Upper lobe of right lung (tissue), 1 donor: Measurements from ENCODE around the gene KCNQ5. TPM values are rescaled to one million over a fixed set of nuclear protein-coding genes. Genes with fewer than 3 reads are reported as not detected.

ENCODE experiments used
- ATAC-seq: fragments of 200-7000 bp; cut with Tn5 transposase; one replicate; pipeline ENCODE4 v1.9.1; 2020; ENCODE audit warnings: mild to moderate bottlenecking, moderate library complexity
- DNase-seq: peaks from one replicate; pipeline ENCODE4 v3.0.0-alpha.2; 2020
- H3K27ac ChIP-seq: fragments of 200-600 bp; one replicate; pipeline ENCODE4 v1.8.0; 2022
- H3K27me3 ChIP-seq: fragments of 200-600 bp; one replicate; pipeline ENCODE4 v1.8.0; 2022; ENCODE audit warnings: mild to moderate bottlenecking
- H3K36me3 ChIP-seq: fragments of 200-600 bp; one replicate; pipeline ENCODE4 v1.8.0; 2022
- H3K4me1 ChIP-seq: fragments of 200-600 bp; one replicate; pipeline ENCODE4 v1.8.0; 2022
- H3K4me3 ChIP-seq: fragments of 200-600 bp; one replicate; pipeline ENCODE4 v1.8.0; 2022; ENCODE audit warnings: mild to moderate bottlenecking
- H3K9me3 ChIP-seq: fragments of 200-600 bp; one replicate; pipeline ENCODE4 v1.8.0; 2022
- CTCF ChIP-seq: fragments of 200-600 bp; IDR thresholded peaks from one replicate; pipeline ENCODE4 v1.8.0; 2022; ENCODE audit warnings: antibody characterized with exemption
- intact Hi-C: fragments of 100-400 bp; cut with DNase I; formaldehyde crosslinking; loops from one replicate; pipeline ENCODE4 v1.11.0; 2022
- microRNA-seq: library from miRNA; unstranded; fragments of <30 nt; microRNA quantifications from one replicate; pipeline ENCODE4 v1.2.0, GENCODE V29; 2020; ENCODE audit warnings: borderline microRNAs expressed
- total RNA-seq: library from RNA; stranded (reverse); fragmentation: NEBNext Ultra II Directional; extraction: Animal tissue kit (Norgen Biotek cat#: 25700); gene quantifications from one replicate; pipeline ENCODE4 v1.2.1, GENCODE V29; 2021
- donor health status: DM: no; HTN: yes; CAD: no; lungs with severe emphysema.

Gene KCNQ5
- total RNA-seq, 1 donor from 2014 or later: 1.3 TPM

GRCh38 chr6:73240730-73241129, 618.9 kb downstream of the KCNQ5 start:
- no peaks in the 10 kb centered on the region for H3K27me3 ChIP-seq
- H3K36me3 ChIP-seq: no peaks in the 10 kb centered on the region
- no peaks in the 10 kb centered on the region for H3K9me3 ChIP-seq
- ATAC-seq (no peak), DNase-seq (no peak)
- H3K27ac ChIP-seq: no peak overlapping the region
- intact Hi-C loops: no loop called here
- TF ChIP-seq CTCF: no peak
- H3K4me3 ChIP-seq: no peak overlapping the region
- no peaks in the 10 kb centered on the region for H3K4me1 ChIP-seq

GRCh38 chr6:73242001-73242400, 620.1 kb downstream of the KCNQ5 start:
- ATAC-seq: no peak
- DNase-seq: no peak

More at GRCh38 chr6:73242001-73242400, 620.1 kb downstream of the KCNQ5 start:
- TF ChIP-seq CTCF: no peak
- intact Hi-C loops: no loop called here
- Histone ChIP-seq H3K4me1 (no peaks in the 10 kb centered on the region), H3K36me3 (no peaks in the 10 kb centered on the region), H3K4me3 (no peak overlapping the region), H3K9me3 (no peaks in the 10 kb centered on the region), H3K27ac (no peak overlapping the region), H3K27me3 (no peaks in the 10 kb centered on the region)

Small RNA genes within 50 kb of the gene (microRNA-seq; reads per million reads assigned to microRNA genes)
- not detected for gene MIR4282
